Activated CD4-positive, alpha-beta memory T cell treated with anti-CD3 and anti-CD28 coated beads for 36 hours (primary cell): ENCODE results near the gene BCDIN3D. TPM values are rescaled to one million over a fixed set of nuclear protein-coding genes. Genes with fewer than 3 reads are reported as not detected.

ENCODE experiments used
- CTCF ChIA-PET: fragments of 350-600 bp; sonication (Branson Sonifier 250); formaldehyde crosslinking; loops from one replicate; lab custom pipeline; 2021; ENCODE audit warnings: antibody characterized with exemption, inconsistent platforms; lab: Charles Lee
- POLR2A ChIA-PET: fragments of 350-600 bp; sonication (Branson Sonifier 250); formaldehyde crosslinking; loops from one replicate; lab custom pipeline; 2021; ENCODE audit warnings: antibody characterized with exemption; lab: Charles Lee
- DNase-seq: peaks from one replicate; pipeline ENCODE4 v3.0.0-alpha.2; 2020
- H3K27ac Mint-ChIP-seq: one replicate; pipeline ENCODE4 v1.8.0; 2021; ENCODE audit warnings: mixed read lengths
- H3K27me3 Mint-ChIP-seq: one replicate; pipeline ENCODE4 v1.8.0; 2021; ENCODE audit warnings: mixed read lengths
- H3K36me3 Mint-ChIP-seq: one replicate; pipeline ENCODE4 v1.8.0; 2021; ENCODE audit warnings: mixed read lengths
- H3K4me1 Mint-ChIP-seq: one replicate; pipeline ENCODE4 v1.8.0; 2021; ENCODE audit warnings: low read depth, mixed read lengths
- H3K4me3 Mint-ChIP-seq: one replicate; pipeline ENCODE4 v1.8.0; 2021; ENCODE audit warnings: mild to moderate bottlenecking, mixed read lengths
- H3K9me3 Mint-ChIP-seq: one replicate; pipeline ENCODE4 v1.8.0; 2021; ENCODE audit warnings: mixed read lengths
- intact Hi-C: fragments of 100-400 bp; cut with micrococcal nuclease; formaldehyde crosslinking; loops from one replicate; pipeline ENCODE4 v1.15.1; 2023
- total RNA-seq, 2 experiments: library from RNA; stranded (reverse); gene quantifications; one replicate each; pipeline ENCODE4 v1.2.3, GENCODE V29; 2021

The BCDIN3D gene
- total RNA-seq, 2 experiments from 2014 or later = 5.8 to 6.1 TPM

DNA sequence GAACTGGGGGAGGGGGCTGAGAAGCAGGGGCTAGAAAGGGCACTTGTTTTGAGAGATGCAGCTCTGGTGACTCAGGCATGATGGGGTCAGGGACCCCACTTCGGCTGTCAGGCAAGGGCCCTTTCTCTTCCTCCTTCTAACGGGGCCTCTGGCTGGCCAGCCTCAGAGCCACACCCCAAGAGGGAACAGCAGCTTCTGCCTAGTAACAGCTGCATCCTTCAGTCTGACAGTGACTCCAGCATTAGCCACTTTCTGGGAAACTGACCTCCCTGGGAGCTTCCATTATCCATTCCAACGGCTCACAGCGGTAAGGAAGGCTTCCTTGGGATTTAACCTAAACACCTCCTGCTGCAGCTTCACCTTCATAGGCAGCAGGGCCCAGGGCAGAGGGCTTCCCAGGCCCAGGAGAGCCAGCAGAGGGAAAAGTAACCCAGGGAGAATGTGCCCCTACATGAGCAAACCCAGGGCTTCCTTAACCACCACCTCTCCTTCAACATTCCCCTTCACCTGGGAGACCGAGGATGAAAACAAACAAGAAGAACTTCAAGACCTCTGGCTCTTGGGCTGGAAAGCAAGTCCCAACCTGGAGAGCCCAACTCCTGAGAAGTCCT lies 17.4 kb downstream of the BCDIN3D start:
- Mint-ChIP-seq H3K4me1 (peaks cover 30% of the 10 kb centered on the region), H3K27ac (no peak overlapping the region), H3K4me3 (no peak overlapping the region), H3K36me3 (peaks cover 2% of the 10 kb centered on the region), H3K9me3 (no peaks in the 10 kb centered on the region), H3K27me3 (no peaks in the 10 kb centered on the region)
- no peak for DNase-seq
- ChIA-PET CTCF (no interaction called here), POLR2A (interaction anchor here (1.1 kb wide), 1 partner anchor 18 kb away, joined by 3 read pairs; the partner anchor contains the start of gene BCDIN3D)
- intact Hi-C loops = no loop called here

DNA sequence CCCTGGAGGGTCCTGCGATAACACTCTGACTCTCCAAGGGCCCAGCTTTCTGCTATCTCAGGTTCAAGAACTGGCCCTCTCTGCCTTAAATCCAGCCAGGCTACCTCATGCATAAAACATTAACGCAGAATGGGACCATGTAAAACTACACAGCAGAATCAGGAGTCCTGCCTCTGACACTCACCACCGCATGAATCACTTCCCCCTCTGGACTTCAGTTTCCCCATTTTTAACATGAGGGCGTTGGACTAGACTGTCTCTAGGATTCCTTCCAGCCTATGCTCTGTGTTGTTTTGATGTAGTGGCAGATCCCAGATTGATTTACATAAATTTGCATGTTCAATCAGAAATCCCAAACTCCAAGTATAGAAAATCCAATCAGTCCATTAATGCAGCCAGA lies 18.0 kb downstream of the BCDIN3D start:
- intact Hi-C loops = no loop called here
- no peaks in the 10 kb centered on the region for H3K9me3 Mint-ChIP-seq
- peaks cover 30% of the 10 kb centered on the region for H3K4me1 Mint-ChIP-seq
- no peaks in the 10 kb centered on the region for H3K27me3 Mint-ChIP-seq
- no peak overlapping the region for H3K27ac Mint-ChIP-seq
- DNase-seq = no peak
- peaks cover 2% of the 10 kb centered on the region for H3K36me3 Mint-ChIP-seq
- POLR2A ChIA-PET = no interaction called here
- H3K4me3 Mint-ChIP-seq = no peak overlapping the region
- CTCF ChIA-PET = no interaction called here

DNA sequence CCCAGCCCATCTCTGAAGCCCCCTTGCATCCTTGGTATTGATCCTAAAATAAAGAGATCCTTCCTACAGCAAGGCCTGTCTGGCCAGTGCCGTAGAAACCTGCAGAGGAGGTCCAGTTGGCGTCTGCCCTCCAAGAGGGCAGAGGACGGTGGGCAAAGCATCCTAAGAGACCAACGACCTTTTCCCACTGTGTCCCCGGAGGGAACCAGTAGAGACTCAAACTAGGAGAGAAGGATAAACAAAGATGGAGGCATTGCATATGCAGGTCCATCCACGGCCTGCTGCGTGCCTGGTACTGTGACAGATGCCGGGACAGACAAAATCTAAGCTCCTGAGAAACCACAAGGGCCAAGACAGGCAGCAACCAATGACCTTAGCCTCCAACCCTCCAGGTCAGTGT lies 18.5 kb downstream of the BCDIN3D start:
- Mint-ChIP-seq H3K27ac (no peak overlapping the region), H3K4me1 (peaks cover 34% of the 10 kb centered on the region), H3K27me3 (no peaks in the 10 kb centered on the region), H3K9me3 (no peaks in the 10 kb centered on the region), H3K36me3 (peaks cover 2% of the 10 kb centered on the region), H3K4me3 (no peak overlapping the region)
- DNase-seq = no peak
- POLR2A ChIA-PET = no interaction called here
- CTCF ChIA-PET = no interaction called here
- intact Hi-C loops = no loop called here

DNA sequence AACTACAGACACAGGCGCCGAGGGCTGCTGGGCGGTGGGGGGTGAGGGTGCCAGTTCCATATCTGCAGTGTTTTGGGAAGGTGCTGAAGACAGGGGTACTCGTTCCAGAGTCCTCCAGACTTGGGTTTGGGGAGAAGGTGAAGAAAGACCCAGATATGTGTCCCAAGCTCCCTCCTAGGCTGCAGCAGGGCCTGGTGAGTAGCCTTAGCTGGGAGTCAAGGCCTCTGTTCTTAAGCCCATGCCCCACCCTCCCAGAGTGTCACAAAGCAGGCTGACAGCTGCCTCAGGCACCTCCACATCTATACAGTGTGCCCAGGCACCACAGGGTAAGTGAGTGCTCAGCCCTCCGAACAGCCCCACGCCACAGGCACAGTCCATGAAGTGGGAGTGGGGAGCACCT lies 19.0 kb downstream of the BCDIN3D start:
- POLR2A ChIA-PET = no interaction called here

DNA sequence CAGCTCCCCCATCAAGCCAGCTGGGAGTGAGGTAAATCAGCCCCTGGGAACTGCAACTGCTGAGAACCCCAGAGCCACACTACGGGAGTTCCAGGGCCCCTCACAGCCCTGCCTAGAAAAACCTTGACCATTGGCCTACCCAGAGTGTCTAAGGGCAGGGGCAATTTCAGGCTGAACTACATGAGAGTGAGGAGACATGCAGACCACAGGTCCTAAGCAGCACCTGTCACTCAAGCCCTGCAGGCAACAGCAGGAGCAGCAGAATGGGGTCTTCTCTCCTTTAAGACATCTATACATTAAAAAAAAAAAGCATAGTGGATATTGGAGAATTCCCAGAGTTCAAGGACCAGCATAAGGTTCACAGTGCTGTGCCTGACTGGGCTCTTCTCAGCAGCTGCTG lies 19.6 kb downstream of the BCDIN3D start:
- Mint-ChIP-seq H3K27me3 (no peaks in the 10 kb centered on the region), H3K27ac (no peak overlapping the region), H3K36me3 (peaks cover 2% of the 10 kb centered on the region), H3K9me3 (no peaks in the 10 kb centered on the region), H3K4me1 (peaks cover 26% of the 10 kb centered on the region), H3K4me3 (no peak overlapping the region)
- ChIA-PET POLR2A (no interaction called here), CTCF (no interaction called here)
- DNase-seq = no peak
- intact Hi-C loops = no loop called here

More for the DNA sequence above, 19.0 kb downstream of the BCDIN3D start:
- H3K27ac Mint-ChIP-seq = no peak overlapping the region
- intact Hi-C loops = no loop called here
- H3K9me3 Mint-ChIP-seq = no peaks in the 10 kb centered on the region
- peaks cover 32% of the 10 kb centered on the region for H3K4me1 Mint-ChIP-seq
- CTCF ChIA-PET = no interaction called here
- peaks cover 2% of the 10 kb centered on the region for H3K36me3 Mint-ChIP-seq
- no peak overlapping the region for H3K4me3 Mint-ChIP-seq
- no peaks in the 10 kb centered on the region for H3K27me3 Mint-ChIP-seq
- DNase-seq = no peak

DNA sequence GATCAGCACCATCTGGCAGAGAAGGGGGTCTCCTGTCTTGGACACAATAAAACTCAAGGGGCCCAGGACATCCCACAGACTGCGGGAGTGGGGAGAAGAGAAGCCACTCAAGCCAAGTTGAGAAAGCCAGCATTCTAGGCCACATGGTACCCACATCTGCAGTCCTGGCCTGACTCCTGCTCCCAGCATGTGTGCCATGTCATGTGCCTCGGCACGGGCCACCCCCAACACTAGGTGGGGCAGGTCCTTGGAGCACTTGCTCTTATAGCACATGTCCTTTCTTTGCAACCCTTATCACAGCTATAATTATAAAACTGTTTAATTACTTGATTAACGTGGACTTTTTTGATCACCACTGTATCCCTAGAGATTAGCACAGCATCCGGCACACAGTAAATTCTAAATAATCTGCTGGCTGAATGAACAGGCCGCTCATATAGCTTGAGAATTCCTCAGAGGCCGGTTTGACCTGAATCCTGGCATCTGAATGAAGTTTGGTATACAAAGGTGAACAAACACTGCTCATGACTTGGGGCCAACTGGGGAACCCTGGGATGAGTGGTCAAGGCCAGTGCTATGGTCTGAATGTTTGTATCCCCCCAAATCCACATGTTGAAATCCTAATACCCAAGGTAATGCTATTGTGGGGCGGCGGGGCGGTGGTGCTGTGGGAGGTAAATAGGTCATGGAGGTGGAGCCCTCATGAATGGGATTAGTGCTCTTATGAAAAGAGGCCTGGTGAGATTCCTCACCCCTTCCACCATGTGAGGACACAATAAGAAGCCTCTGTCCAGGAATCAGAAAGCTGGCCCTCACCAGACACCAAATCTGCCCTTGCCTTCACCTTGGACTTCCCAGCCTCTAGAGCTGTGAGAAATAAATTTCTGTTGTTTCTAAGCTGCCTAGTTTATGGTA lies 21.3 kb downstream of the BCDIN3D start:
- no peak overlapping the region for H3K4me3 Mint-ChIP-seq
- intact Hi-C loops = no loop called here
- DNase-seq = no peak
- H3K9me3 Mint-ChIP-seq = no peaks in the 10 kb centered on the region
- ChIA-PET POLR2A (no interaction called here), CTCF (interaction anchor here (1.2 to 1.6 kb wide), 3 partner anchors 18 to 45 kb away, joined by 3 to 5 read pairs (median 4); no protein-coding TSS in a partner anchor)
- H3K36me3 Mint-ChIP-seq = peaks cover 2% of the 10 kb centered on the region
- H3K27ac Mint-ChIP-seq = no peak overlapping the region
- no peaks in the 10 kb centered on the region for H3K27me3 Mint-ChIP-seq
- peaks cover 18% of the 10 kb centered on the region for H3K4me1 Mint-ChIP-seq

DNA sequence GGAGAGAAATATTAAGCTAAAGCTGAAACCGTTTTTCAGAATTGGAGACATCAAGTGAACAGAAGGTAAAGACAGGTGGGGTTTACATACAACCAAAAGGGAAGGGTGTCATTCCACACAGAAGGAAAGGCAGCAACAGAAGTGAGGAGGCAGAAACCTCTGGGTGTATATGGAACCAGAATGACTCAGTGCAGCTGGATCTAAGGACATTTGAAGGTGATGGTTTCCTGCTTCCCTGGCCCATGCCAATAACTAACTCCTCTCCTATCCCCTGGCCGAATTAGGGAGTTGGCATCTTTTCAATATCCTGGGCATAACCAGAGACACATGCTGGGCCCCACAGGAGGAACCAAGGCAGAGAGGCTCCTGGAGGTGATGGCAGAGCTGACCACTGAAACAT lies 23.1 kb downstream of the BCDIN3D start:
- Mint-ChIP-seq H3K36me3 (peaks cover 2% of the 10 kb centered on the region), H3K9me3 (no peaks in the 10 kb centered on the region), H3K4me1 (peaks cover 18% of the 10 kb centered on the region), H3K27me3 (no peaks in the 10 kb centered on the region), H3K4me3 (no peak overlapping the region), H3K27ac (no peak overlapping the region)
- CTCF ChIA-PET = interaction anchor here (0.7 to 1.4 kb wide), 3 partner anchors 20 to 1370 kb away, joined by 3 to 4 read pairs (median 3); no protein-coding TSS in a partner anchor
- intact Hi-C loops = no loop called here
- DNase-seq = no peak
- POLR2A ChIA-PET = no interaction called here

DNA sequence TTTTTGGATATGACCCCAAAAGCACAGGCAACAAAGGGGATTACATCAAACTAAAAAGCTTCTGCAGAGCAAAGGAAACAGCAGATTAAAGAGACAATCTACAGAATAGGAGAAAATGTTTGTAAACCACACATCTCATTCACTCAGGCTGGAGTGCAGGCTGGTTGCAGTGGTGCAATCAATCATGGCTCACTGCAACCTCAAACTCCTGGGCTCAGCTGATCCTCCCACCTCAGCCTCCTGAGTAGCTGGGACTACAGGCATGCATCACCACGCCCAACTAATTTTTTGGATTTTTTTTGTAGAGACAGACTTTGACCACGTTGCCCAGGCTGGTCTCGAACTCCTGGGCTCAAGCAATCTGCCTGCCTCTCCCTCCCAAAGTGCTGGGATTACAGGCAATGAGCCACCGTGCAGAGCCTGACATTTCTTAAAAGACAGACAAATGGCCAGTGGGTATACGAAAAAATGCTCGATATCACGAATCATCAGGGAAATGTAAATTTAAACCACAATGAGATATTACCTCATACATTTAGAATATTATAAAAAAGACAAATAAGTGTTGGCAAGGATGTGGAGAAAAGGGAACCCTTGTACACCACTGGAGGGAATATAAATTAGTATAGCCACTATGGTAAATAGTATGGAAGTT lies 24.5 kb downstream of the BCDIN3D start:
- Mint-ChIP-seq H3K36me3 (peaks cover 2% of the 10 kb centered on the region), H3K9me3 (no peaks in the 10 kb centered on the region), H3K4me1 (peaks cover 18% of the 10 kb centered on the region), H3K4me3 (no peak overlapping the region), H3K27me3 (no peaks in the 10 kb centered on the region), H3K27ac (no peak overlapping the region)
- DNase-seq = no peak
- ChIA-PET CTCF (no interaction called here), POLR2A (no interaction called here)
- intact Hi-C loops = no loop called here

DNA sequence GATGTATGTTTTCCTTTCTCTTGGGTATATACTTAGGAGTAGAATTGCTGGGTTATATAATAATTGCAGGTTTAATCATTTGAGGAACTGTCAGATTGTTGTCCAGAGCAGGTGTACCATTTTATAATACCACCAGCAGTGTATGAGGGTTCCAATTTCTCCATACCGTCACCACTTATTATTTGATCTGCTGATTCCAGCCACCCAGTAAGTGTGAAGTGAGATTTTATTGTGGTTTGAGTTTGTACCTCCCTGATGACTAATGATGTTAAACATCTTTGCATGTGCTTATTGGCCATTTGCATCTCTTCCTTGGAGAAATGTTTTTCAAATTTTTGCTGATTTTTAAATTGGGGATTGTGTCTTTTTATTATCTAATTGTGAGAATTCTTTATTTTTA lies 29.8 kb downstream of the BCDIN3D start:
- CTCF ChIA-PET = interaction anchor here (0.7 kb wide), 1 partner anchor 288 kb away, joined by 4 read pairs; no protein-coding TSS in a partner anchor
- DNase-seq = no peak
- Mint-ChIP-seq H3K36me3 (no peaks in the 10 kb centered on the region), H3K4me3 (no peak overlapping the region), H3K4me1 (no peaks in the 10 kb centered on the region), H3K9me3 (no peaks in the 10 kb centered on the region), H3K27me3 (no peaks in the 10 kb centered on the region), H3K27ac (no peak overlapping the region)
- intact Hi-C loops = no loop called here
- POLR2A ChIA-PET = no interaction called here

DNA sequence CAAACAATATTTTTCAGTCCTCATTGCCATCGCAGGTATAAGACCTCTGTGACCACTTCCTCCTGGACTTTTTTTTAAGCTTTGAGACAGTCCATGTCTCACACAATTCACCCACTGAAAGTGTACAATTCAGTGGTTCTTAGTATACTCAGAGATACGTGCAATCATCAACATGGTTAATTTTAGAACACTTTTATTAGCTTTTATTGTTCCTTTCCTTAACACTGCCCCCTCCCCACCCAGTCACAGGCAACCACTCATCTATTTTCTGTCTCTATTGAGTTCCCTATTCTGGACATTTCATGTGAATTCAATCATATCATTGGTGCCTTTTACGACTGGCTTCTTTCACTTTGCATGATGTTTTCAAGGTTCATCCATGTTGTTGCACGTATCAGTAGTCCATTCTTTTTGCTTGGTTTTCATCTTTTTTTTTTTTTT lies 30.9 kb downstream of the BCDIN3D start:
- Mint-ChIP-seq H3K4me1 (no peaks in the 10 kb centered on the region), H3K27me3 (no peaks in the 10 kb centered on the region), H3K4me3 (no peak overlapping the region), H3K9me3 (no peaks in the 10 kb centered on the region), H3K27ac (no peak overlapping the region), H3K36me3 (no peaks in the 10 kb centered on the region)
- POLR2A ChIA-PET = no interaction called here
- CTCF ChIA-PET = no interaction called here
- intact Hi-C loops = no loop called here
- no peak for DNase-seq

DNA sequence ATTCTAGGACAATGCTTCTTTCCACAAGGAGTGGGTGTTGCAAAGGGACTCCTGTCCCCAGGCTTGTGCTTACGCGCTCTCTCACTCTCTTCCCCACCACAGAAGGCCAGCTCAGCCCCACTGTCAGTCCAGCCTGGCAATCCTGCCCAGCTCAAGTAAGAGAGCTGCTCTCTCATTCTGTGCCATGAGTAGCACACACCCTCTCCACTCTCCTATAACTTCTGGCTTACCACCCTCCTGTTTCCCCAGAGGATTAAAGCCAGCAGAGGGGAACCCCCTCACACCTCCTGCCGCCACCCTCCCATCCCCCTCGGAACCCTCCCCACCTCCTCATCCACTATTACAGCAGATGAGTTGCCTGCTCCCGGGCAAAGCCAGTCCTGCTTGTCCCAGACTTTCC lies 31.8 kb downstream of the BCDIN3D start:
- no peaks in the 10 kb centered on the region for H3K9me3 Mint-ChIP-seq
- ChIA-PET CTCF (interaction anchor here (1.0 to 1.2 kb wide), 3 partner anchors 33 to 156 kb away, joined by 3 to 7 read pairs (median 3); no protein-coding TSS in a partner anchor), POLR2A (no interaction called here)
- H3K27me3 Mint-ChIP-seq = no peaks in the 10 kb centered on the region
- H3K36me3 Mint-ChIP-seq = no peaks in the 10 kb centered on the region
- H3K27ac Mint-ChIP-seq = no peak overlapping the region
- no peak overlapping the region for H3K4me3 Mint-ChIP-seq
- H3K4me1 Mint-ChIP-seq = no peaks in the 10 kb centered on the region
- intact Hi-C loops = no loop called here
- no peak for DNase-seq

DNA sequence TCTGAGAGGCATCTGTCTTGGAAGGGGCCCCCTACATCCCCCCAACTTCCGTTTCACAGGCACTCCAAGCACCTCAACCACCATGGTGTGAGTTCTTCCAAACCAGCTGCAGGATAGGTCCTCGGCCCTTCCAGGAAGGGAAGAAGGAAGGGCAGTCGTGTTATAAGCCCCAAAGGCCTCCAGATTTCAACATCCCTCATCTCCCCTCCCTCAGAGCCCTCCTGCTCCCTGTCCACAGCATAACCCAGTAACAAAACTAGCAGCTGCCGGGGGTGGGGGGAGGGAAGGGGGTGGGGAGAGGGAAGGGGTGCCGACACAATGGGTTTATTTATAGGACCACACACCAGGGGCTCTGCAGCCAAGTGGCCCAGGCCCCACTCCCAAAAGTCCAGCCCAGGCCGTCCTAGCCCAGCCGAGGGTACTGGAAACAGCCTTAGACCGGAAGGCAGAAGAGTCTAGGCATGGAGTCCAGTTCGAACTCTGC lies 33.0 kb downstream of the BCDIN3D start:
- no peak for DNase-seq
- no peaks in the 10 kb centered on the region for H3K9me3 Mint-ChIP-seq
- no peaks in the 10 kb centered on the region for H3K36me3 Mint-ChIP-seq
- no peaks in the 10 kb centered on the region for H3K4me1 Mint-ChIP-seq
- ChIA-PET POLR2A (no interaction called here), CTCF (interaction anchor here (1.1 kb wide), 1 partner anchor 32 kb away, joined by 7 read pairs; no protein-coding TSS in a partner anchor)
- intact Hi-C loops = no loop called here
- no peaks in the 10 kb centered on the region for H3K27me3 Mint-ChIP-seq
- H3K27ac Mint-ChIP-seq = no peak overlapping the region
- no peak overlapping the region for H3K4me3 Mint-ChIP-seq
